ENCODE results near the gene BDKRB2.

- no peak for TF ChIP-seq POLR2AphosphoS5 (IDR thresholded peaks at IDR 0.05; ENCODE audit: low read depth, low read length)
- TF ChIP-seq SRF (IDR thresholded peaks at IDR 0.05; ENCODE audit: low read depth, low read length), result no peak
- no peak for TF ChIP-seq CTBP2 (IDR thresholded peaks at IDR 0.05; ENCODE audit: borderline replicate concordance, insufficient read depth, insufficient read length, low read length)
- no peak for TF ChIP-seq CTCF (IDR thresholded peaks at IDR 0.05; ENCODE audit: control extremely low read depth in 1 of 3, insufficient read depth in 1 of 3, low read depth in 1 of 3, low read length in 3 of 3)
These were observed 1.0 kb upstream of the BDKRB2 start for GRCh38 chr14:96203635-96204034.

Data from H1 (cell line).